Stimulated activated naive CD8-positive, alpha-beta T cell treated with anti-CD3 and anti-CD28 coated beads, Interleukin-15, amount 100 ng/mL, for 72 hours (primary cell): Measurements from ENCODE around the gene TEX54.
"Not testable (repeated sequence)": the region's sequence is repeated elsewhere in the genome, so short reads cannot be mapped to it uniquely, and the experiment has no call there.

Experiments used
- ATAC-seq: fragments of 150-1000 bp; cut with Tn5 transposase; 2 replicates; pipeline ENCODE4 v1.10.0; 2021; ENCODE audit warnings: mild to moderate bottlenecking, moderate library complexity
- DNase-seq, 2 donors: peaks; one replicate each; pipeline ENCODE4 v3.0.0; 2021 to 2022
- H3K27ac Mint-ChIP-seq, 2 donors: one replicate each; pipeline ENCODE4 v1.8.0; 2022; ENCODE audit warnings: mild to moderate bottlenecking in 2 of 2, mixed read lengths in 2 of 2, moderate library complexity in 2 of 2
- H3K27me3 Mint-ChIP-seq: one replicate; pipeline ENCODE4 v1.8.0; 2022; ENCODE audit warnings: mixed read lengths
- H3K4me1 Mint-ChIP-seq: one replicate; pipeline ENCODE4 v1.8.0; 2022; ENCODE audit warnings: mild to moderate bottlenecking, mixed read lengths
- H3K4me3 Mint-ChIP-seq, 2 donors: one replicate each; pipeline ENCODE4 v1.8.0; 2022; ENCODE audit warnings: mild to moderate bottlenecking in 2 of 2, mixed read lengths in 2 of 2, moderate library complexity in 1 of 2
- H3K9me3 Mint-ChIP-seq, 2 donors: one replicate each; pipeline ENCODE4 v1.8.0; 2022; ENCODE audit warnings: mixed read lengths in 2 of 2

TEX54 gene

GRCh38 chr11:62847767-62848314, 15.2 kb upstream of the TEX54 start:
- Mint-ChIP-seq H3K27me3 (no peaks in the 10 kb centered on the region), H3K9me3 (no peaks in the 10 kb centered on the region), H3K4me3 (no peak overlapping the region), H3K27ac (no peak overlapping the region), H3K4me1 (peaks cover 30% of the 10 kb centered on the region)
- DNase-seq (no peak), ATAC-seq (peak; percentile 22)

- Mint-ChIP-seq H3K4me1 (peaks cover 14% of the 10 kb centered on the region), H3K4me3 (no peak overlapping the region), H3K27me3 (no peaks in the 10 kb centered on the region), H3K27ac (no peak overlapping the region), H3K9me3 (no peaks in the 10 kb centered on the region)
- ATAC-seq: no peak
- no peak for DNase-seq
Observed at GRCh38 chr11:62846177-62846576, 13.5 kb upstream of the TEX54 start.

- H3K4me1 Mint-ChIP-seq: peaks cover 7% of the 10 kb centered on the region
- no peaks in the 10 kb centered on the region for H3K9me3 Mint-ChIP-seq
- DNase-seq (no peak), ATAC-seq (no peak)
- H3K4me3 Mint-ChIP-seq: no peak overlapping the region
- no peaks in the 10 kb centered on the region for H3K27me3 Mint-ChIP-seq
- no peak overlapping the region for H3K27ac Mint-ChIP-seq
Observed at GRCh38 chr11:62844154-62844553, 11.5 kb upstream of the TEX54 start.

- Mint-ChIP-seq H3K27me3 (no peaks in the 10 kb centered on the region), H3K4me1 (peaks cover 14% of the 10 kb centered on the region), H3K9me3 (no peaks in the 10 kb centered on the region), H3K27ac (no peak overlapping the region), H3K4me3 (no peak overlapping the region)
- DNase-seq (no peak), ATAC-seq (no peak)
Observed at GRCh38 chr11:62843466-62843865, 10.8 kb upstream of the TEX54 start.

GRCh38 chr11:62842891-62843290, 10.2 kb upstream of the TEX54 start:
- not testable (repeated sequence) for ATAC-seq, H3K27me3 Mint-ChIP-seq, H3K9me3 Mint-ChIP-seq, H3K4me3 Mint-ChIP-seq, DNase-seq, H3K27ac Mint-ChIP-seq
- H3K4me1 Mint-ChIP-seq: peaks cover 16% of the 10 kb centered on the region

- ATAC-seq (no peak), DNase-seq (peak; percentile 48 to 67)
- Mint-ChIP-seq H3K9me3 (no peaks in the 10 kb centered on the region), H3K4me1 (peaks cover 23% of the 10 kb centered on the region), H3K27ac (no peak overlapping the region), H3K4me3 (no peak overlapping the region), H3K27me3 (no peaks in the 10 kb centered on the region)
Observed at GRCh38 chr11:62842171-62842741, 9.6 kb upstream of the TEX54 start.

- ATAC-seq (peak; percentile 84), DNase-seq (peak; percentile 88 to 92)
- H3K27ac Mint-ChIP-seq: no peak overlapping the region
- H3K4me1 Mint-ChIP-seq: peaks cover 30% of the 10 kb centered on the region
- no peak overlapping the region for H3K4me3 Mint-ChIP-seq
- no peaks in the 10 kb centered on the region for H3K27me3 Mint-ChIP-seq
- no peaks in the 10 kb centered on the region for H3K9me3 Mint-ChIP-seq
Observed at GRCh38 chr11:62841361-62842170, 8.9 kb upstream of the TEX54 start.

- ATAC-seq (peak; percentile 29), DNase-seq (peak; percentile 89 to 92)
- H3K27ac Mint-ChIP-seq, H3K9me3 Mint-ChIP-seq, H3K4me3 Mint-ChIP-seq, H3K27me3 Mint-ChIP-seq: not testable (repeated sequence)
- peaks cover 34% of the 10 kb centered on the region for H3K4me1 Mint-ChIP-seq
Observed at GRCh38 chr11:62840721-62841360, 8.2 kb upstream of the TEX54 start.

- no peak within 1 kb of the TSS for H3K4me3 Mint-ChIP-seq
- ATAC-seq (peak; percentile 64), DNase-seq (peak; percentile 84 to 92)
- H3K9me3 Mint-ChIP-seq: no peaks in the 10 kb centered on the region
- H3K27ac Mint-ChIP-seq: no peak within 1 kb of the TSS
- H3K4me1 Mint-ChIP-seq: peaks cover 50% of the 10 kb centered on the region
- no peaks in the 10 kb centered on the region for H3K27me3 Mint-ChIP-seq
Observed at GRCh38 chr11:62839050-62839945, 6.7 kb upstream of the TEX54 start, which contains the start of gene WDR74. WDR74 (minus strand) TSS chr11:62839590; CDS start chr11:62839570, 20 bp downstream.

GRCh38 chr11:62835336-62835735, 2.7 kb upstream of the TEX54 start:
- no peak for ATAC-seq
- DNase-seq: no peak
- H3K27ac Mint-ChIP-seq: peak overlapping the region in 1 of 2 donors; percentile 56
- H3K4me3 Mint-ChIP-seq: no peak overlapping the region
- no peaks in the 10 kb centered on the region for H3K27me3 Mint-ChIP-seq
- H3K4me1 Mint-ChIP-seq: peaks cover 79% of the 10 kb centered on the region
- no peaks in the 10 kb centered on the region for H3K9me3 Mint-ChIP-seq

GRCh38 chr11:62831520-62832335, 913 bp downstream of the TEX54 start, which contains the start of gene STX5:
STX5 (minus strand) TSS chr11:62832051; CDS start chr11:62831243, 808 bp downstream.
- Mint-ChIP-seq H3K27me3 (no peaks in the 10 kb centered on the region), H3K9me3 (no peaks in the 10 kb centered on the region), H3K27ac (peak within 1 kb of the TSS; percentile 98 to 100), H3K4me1 (peaks cover 62% of the 10 kb centered on the region), H3K4me3 (peak within 1 kb of the TSS; percentile 91)
- DNase-seq (peak; percentile 99), ATAC-seq (peak; percentile 94)

GRCh38 chr11:62830904-62831519, 1.6 kb downstream of the TEX54 start:
- Mint-ChIP-seq H3K27ac (peak overlapping the region; percentile 98 to 100), H3K27me3 (no peaks in the 10 kb centered on the region), H3K4me1 (peaks cover 57% of the 10 kb centered on the region), H3K9me3 (no peaks in the 10 kb centered on the region), H3K4me3 (peak overlapping the region; percentile 91)
- ATAC-seq: no peak
- DNase-seq: no peak

GRCh38 chr11:62828130-62828529, 4.5 kb downstream of the TEX54 start:
- not testable (repeated sequence) for DNase-seq, H3K9me3 Mint-ChIP-seq, H3K27me3 Mint-ChIP-seq, ATAC-seq, H3K27ac Mint-ChIP-seq, H3K4me3 Mint-ChIP-seq
- H3K4me1 Mint-ChIP-seq: peaks cover 49% of the 10 kb centered on the region

- no peaks in the 10 kb centered on the region for H3K27me3 Mint-ChIP-seq
- H3K9me3 Mint-ChIP-seq: no peaks in the 10 kb centered on the region
- H3K4me3 Mint-ChIP-seq: no peak overlapping the region
- peaks cover 18% of the 10 kb centered on the region for H3K4me1 Mint-ChIP-seq
- ATAC-seq: no peak
- peak overlapping the region in 1 of 2 donors; percentile 93 for H3K27ac Mint-ChIP-seq
- DNase-seq: no peak
Observed at GRCh38 chr11:62823677-62824076, 9.0 kb downstream of the TEX54 start.
